Activated CD8-positive, alpha-beta memory T cell treated with anti-CD3 and anti-CD28 coated beads for 4 hours (primary cell): ENCODE measurements around the gene TMEM97.
"Not testable (repeated sequence)": the region's sequence is repeated elsewhere in the genome, so short reads cannot be mapped to it uniquely, and the experiment has no call there.

Source experiments
- DNase-seq, 2 donors: peaks; one replicate each; pipeline ENCODE4 v3.0.0-alpha.2; 2020; ENCODE audit warnings: low read depth in 2 of 2

The TMEM97 gene

DNA sequence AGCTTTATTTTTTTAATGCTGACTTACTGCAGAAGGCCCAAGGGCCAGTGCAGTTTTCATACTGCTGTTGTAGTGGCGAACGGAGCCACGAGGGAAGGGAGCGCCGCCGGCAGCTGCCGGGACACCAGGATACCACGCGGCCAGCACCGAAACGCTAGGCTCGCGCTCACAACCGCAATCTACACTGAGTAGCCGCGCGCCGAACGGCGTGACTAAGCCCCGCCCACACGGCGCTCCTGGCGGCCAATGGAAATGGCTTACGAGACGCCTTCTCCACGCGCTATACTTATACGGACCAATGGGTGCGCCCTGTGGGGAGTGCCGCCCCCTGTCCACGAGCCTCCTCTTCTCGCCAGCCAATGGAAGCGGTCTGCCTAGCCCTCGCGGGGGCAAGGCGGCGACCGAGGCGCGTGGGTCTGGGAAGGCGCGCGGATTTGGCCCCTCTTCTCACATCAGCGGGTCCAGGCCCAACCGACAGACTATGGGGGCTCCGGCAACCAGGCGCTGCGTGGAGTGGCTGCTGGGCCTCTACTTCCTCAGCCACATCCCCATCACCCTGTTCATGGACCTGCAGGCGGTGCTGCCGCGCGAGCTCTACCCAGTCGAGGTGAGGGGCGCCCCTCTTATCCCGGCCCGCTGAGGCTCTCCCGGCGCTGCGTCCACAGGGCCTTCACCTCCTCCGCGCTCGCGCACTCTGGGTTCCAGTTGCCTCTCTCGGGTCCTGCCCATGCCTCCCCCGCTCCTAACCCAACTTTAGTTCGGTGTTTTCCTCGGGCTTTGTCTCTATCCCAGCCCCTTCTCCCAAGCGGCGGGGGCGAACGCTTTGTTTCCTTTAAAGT, at the start of gene TMEM97:
TSS of gene TMEM97 (plus strand) at position 442 of the 839 bp plus-strand sequence. CDS start at position 482, 40 bp downstream.
- DNase-seq = peak; percentile 86 to 92

DNA sequence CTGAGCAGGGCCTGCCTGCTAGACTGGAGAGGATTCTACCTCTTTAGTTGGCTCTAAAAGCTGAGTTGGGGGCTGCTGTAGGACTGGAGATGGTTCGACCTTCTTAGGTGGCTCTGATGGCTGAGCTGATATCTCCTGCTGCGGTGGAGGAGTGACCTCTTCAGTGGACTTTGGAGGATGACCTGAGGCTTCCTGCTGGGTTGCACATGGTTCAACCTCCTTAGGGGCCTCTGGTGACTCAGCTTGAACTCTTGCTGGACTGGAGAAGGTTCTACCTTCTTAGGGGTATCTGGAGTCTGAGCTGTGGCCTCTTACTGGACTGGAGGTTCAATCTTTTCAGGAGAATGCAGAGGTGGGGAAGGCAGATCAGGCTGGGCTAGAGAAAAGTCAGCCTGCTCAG, 48.9 kb upstream of the TMEM97 start:
- no peak for DNase-seq

DNA sequence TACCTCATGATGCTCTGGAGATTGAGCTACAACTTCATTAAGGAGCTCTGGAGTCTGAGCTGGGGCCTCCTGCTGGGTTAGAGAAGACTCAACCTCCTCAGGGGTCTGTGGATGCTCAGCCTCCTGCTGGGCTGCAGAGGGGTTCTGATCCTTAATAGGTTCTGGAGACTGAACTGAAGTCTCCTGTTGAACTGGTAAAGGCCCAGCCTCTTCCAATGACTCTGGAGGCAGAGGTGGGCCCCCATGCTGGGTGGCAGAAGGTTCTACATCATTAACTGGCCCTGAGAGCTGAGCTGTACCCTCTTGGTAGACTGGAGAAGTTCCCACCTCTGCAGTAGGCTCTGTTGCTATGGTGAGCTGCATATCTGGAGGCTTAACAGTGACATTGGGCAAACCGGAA, 48.1 kb upstream of the TMEM97 start:
- DNase-seq = no peak

DNA sequence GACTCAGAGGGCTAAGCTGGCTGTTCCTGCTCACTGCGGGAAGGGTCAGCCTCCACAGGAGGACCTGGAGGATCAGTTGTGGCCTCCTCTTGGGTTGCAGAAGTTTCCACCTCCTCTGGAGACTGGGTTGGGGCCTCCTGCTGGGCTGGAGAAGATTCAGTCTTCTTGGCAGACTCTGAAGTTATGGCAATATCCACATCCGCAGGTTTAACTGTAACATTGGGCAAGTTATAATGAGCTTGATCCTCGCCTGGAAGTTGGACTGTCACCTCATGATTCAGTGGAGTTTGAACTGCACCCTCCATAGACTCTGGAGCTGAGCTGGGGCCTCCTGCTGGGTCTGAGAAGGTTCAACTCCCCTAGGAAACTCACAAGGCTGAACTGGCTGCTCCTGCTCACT, 47.6 kb upstream of the TMEM97 start:
- DNase-seq = no peak

DNA sequence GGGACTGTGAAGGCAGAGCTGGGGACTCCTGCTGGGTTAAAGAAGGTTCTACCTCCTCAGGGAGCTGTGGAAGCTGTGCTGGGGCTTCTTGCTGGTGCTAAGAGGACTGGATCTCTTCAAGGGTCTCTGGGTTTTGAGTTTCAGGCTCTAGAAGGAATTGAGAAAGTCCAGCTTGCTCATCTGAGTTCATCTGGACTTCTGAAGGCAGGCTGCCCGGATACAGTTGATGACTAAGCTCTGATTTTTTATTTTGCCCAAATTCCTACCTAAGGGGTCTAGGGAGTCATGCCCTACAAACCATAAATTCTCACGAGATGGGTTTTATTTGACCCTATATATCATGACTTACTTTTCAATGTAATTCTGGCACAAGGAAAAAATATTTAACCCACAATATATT, 46.8 kb upstream of the TMEM97 start:
- DNase-seq = no peak

DNA sequence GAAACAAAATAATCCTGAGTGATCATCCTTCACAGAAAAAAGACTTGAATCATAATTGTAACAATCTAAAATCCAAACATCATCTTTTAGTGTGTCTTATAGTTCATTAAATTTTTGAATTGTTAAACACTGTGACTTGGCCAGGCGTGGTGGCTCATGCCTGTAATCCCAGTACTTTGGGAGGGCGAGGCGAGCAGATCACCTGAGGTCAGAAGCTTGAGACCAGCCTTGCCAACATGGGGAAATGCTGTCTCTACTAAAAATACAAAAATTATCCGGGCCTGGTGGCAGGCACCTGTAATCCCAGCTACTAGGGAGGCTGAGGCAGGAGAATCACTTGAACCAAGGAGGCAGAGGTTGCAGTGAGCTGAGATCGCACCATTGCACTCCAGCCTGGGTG, 45.7 kb upstream of the TMEM97 start:
- not testable (repeated sequence) for DNase-seq

DNA sequence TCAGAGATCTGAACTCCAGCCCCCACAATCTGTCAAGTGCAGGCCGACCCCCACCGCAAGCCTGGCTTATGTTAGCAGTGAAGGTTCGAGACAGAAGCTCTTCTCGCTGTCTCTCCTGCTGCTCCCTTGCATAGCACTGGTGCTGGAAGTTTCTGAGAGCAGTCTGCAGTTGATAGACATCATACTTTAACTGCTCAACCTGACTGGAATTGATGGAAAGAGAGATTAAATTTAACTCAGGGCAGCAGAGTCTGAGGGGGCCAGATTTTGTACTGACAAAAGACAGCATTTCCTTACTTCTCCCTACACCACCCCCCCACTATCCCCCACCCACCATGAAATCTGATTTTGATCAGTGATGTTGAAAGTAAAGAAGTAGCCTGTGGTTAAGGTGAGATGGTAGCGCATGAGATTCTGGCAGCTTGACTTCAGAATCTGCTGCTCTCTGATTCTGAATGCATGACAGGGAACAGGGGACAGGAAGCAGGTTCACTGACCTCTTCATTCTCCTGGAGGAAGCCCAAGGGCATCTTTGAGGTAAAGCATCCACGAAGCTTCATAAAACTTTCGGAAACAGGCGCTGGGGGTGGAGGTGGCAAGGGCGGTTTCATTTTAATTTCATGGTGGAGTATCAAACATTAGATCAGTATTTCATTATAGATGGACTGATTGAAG, 44.3 kb upstream of the TMEM97 start:
- DNase-seq = no peak

DNA sequence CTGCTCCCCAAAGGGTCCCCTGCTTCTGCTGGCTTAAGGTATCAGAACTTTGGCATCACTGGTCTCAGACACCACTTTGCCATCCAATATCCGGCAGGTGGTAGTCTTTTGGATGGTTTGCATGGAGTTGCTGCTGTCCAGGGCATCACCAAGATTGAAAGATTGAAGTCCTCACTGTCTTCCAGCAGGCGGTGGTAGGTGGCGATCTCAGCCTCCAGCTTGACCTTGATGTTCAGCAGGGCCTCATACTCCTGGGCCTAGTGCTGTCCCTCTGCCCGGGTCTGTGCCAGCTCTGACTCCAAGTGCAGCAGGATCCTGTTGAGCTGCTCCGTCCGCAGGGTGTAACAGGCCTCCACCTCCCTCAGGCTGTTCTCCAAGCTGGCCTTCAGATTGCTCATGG, 43.0 kb upstream of the TMEM97 start:
- no peak for DNase-seq

DNA sequence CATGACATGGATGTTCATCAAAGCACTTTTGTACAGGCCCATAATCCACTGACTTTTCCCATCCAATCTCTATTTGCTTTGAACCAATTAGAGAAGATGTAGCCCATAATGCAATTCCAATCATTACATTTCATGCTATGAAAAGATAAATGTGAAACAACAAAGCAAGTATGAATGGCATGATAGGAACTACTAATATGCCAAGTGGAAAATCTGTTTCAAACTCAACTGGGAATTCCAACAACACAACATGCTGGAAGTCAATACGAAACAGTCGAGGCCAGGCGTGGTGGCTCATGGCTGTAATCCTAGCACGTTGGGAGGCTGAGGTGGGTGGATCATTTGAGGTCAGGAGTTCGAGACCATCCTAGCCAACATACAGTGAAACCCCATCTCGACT, 39.6 kb upstream of the TMEM97 start:
- no peak for DNase-seq

DNA sequence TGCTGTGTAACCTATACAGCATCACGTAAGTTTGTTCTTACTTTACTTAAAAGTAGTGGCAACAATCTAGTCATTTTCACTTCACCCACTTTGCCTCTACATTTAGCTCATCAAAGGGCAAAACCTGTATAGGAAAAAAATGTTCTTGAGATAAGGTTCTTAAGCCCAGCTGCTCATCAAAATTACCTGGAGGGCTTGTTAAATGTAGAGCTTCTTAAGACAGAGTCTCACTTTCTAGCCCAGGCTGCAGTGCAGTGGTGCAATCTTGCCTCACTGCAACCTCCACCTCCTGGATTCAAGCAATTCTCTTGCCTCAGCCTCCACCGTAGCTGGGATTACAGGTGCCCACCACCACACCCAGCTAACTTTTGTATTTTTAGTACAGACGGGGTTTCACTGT, 38.2 kb upstream of the TMEM97 start:
- no peak for DNase-seq

DNA sequence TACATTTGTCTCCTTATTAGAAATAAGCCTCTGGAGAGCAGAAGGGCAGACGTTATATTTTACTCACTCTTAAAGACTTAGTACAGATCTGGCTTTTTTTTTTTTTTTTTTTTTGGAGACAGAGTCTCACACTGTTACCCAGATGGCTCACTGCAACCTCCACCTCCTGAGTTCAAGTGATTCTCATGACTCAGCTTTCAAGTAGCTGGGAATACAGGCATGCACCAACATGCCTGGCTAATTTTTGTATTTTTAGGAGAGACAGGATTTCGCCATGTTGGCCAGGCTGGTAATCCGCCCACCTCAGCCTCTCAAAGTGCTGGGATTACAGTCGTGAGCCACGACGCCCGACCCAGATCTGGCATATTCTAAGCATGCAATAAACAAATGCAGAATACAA, 36.4 kb upstream of the TMEM97 start:
- no peak for DNase-seq

DNA sequence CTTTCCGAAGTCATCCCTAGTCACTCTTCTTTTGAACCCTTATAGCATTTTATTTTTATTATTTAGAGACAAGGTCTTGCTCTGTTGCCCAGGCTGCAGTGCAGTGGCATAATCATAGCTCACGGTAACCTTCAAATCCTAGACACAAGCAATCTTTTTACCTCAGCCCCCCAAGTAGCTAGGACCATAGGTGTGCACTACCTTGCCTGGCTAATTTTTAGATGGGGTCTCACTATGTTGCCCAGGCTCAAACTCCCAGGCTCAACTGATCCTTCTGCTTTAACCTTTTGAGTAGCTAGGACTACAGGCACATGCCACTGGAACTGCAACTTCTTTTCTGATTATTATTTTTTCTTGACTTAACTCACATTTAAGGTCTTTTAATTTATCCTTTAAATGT, 33.0 kb upstream of the TMEM97 start:
- no peak for DNase-seq

DNA sequence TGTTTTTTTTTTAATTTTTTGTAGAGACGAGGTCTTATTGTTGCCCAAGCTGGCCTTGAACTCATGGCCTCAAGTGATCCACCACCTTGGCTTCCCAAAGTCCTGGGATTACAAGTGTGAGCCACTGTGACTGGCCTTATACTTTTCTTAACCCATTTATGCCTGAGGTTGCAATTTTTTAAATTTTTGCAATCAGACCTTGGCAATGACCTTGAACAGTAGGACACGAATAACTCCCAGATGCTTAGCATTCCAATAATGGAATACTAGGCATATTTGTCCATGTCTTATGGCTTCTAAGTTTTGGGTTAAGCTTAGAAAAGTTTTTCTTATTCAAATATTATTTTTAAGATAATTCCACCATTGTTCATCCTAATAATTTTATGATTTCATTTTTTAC, 28.3 kb upstream of the TMEM97 start:
- DNase-seq = no peak

DNA sequence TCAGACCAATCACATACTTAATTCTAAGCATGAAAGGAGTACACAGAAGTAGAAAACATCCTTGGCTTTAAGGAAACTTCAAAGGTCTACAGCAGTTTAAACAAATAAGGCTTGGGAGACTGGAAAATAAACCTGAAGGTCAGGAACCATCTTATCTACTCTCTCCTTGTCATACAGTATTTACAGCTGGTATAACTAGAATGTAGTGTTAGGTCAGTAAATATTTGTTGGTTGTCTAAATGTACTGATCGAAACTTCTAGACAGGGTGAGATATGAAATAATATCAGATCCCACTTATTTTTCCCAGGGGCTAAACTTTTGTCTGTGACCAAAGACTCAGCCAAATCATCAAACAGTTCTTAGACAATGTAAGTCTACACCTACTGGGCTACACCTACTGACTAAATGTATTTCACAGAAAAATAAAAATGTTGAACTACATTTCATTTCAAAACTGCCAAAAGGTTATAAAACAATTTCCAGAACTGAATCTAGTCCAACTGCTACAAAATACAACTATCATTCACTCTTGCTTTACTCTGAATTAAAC, 27.1 kb upstream of the TMEM97 start:
- DNase-seq = no peak

DNA sequence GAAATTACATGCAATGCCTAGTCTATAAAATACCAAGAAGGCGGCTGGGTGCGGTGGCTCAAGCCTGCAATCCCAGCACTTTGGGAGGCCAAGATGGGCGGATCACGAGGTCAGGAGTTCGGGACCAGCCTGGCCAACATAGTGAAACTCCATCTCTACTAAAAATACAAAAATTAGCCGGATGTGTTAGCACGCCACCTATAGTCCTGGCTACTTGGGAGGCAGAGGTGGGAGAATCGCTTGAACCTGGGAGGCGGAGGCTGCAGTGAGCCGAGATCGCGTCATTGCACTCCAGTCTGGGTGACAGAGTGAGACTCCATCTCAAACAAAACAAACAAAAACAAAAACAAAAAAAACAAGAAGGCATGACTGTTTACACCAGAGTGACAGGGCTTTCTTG, 26.1 kb upstream of the TMEM97 start:
- not testable (repeated sequence) for DNase-seq

DNA sequence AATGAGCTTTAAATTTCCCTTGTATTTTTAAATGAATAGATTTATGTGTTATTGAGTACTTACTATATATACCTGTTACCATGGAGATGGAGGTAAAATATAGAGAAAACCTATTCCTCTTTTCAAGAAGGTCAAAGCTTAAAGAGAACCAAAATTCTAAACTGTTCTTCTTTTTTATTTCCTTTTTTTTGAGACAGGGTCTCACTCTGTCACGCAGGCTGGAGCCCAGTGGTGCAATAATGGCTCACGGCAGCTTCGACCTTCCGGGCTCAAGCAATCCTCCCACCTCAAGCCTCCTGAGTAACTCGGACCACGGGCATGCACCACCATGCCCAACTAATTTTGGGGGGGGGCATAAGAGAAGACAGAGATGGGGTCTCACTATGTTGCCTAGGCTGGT, 25.0 kb upstream of the TMEM97 start:
- DNase-seq = no peak

DNA sequence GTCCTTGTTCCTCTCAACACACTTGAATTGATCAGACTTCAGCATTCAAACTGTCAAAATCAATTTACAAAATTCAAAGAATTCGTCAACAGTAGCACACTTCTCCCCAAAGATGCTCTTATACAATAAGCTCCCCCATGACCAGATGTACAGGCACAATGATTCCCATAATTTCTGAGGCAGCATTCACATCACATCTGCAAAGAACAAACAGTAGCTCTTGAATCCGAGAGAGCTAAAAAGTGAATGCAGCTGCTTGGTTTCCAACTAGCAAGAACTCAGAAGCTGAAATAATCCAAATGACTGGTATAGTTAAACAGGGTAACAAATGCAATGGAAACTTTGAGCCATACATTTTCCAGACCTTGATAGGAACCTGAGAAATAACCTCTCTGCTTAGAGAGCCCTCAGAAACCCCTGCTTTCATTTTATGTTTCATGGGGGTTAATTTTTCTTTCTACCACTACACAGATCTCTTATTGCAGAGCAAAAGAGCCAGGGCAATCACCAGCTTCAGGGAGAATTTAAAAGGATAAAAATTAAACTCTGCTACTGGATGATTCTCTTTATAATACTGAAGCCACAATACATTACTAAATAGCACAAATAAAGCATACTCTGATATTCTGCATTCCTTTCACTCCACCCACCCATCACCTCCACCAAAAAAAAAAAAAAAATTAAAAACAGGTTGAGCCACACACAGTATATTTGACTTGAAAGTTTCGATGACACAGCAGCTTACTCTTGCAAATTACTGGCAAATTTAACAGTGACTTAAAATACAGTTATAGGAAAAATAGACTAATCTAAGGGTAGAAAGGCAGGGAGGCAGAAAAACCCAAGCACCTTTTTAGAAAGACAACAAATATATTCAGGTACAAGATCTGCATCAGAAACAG, 23.1 kb upstream of the TMEM97 start:
- DNase-seq = no peak

DNA sequence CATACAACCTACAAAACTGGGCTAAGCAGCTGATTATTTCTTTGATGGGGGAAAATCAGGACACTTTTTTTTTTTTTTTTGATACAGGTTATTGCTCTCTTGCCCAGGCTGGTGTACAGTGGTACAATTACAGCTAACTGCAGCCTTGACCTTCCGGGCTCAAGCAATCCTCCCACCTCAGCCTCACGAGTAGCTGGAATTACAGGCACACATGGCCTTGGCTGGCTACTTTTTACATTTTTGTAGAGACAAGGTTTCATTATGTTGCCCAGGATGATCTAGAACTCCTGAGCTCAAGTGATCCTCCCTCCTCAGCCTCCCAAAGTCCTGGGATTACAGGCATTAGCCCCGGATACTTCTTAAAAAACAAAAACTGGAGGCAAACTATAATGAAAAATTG, 20.6 kb upstream of the TMEM97 start:
- no peak for DNase-seq

DNA sequence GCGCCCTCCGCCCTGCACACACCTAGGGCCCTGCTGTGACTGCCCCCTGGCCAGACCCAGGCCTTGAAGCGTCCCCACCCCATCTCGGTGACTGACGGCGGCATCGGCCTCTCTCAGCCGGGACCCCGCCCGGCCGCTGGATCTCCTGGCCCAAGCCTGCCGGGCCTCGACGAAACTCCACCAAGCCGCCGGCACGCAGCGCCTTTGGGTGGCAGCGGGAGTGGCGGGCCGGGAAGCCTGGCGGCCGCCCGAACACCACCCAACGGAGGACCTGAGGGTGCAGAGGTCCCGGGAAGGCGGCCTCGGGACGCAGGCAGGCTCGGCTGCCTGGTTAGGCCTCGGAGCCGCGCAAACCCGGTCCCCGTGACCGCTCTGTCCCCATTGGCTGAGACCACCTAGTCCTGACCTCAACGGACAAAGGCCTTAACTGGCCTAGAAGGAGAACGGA, 12.0 kb upstream of the TMEM97 start:
- no peak for DNase-seq

DNA sequence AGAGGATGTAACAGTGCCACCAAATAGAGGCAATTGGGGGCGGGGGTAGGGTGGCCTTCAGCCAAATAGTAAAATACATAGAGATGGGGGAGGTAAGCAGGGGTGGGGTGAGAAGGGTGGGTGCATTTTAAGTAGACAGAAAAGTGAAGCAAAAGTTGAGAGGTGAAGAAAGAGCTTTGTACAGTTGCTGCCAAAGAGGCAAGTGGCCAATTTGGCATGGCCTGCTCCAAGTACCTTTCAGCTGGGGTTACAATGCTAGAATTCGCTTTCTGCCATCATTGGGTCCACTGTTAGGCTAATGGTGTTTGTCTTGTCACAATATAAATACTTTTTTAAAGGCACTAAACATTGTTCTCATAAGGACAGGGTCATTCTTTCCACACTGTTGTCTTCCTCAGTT, 5.2 kb upstream of the TMEM97 start:
- DNase-seq = no peak

DNA sequence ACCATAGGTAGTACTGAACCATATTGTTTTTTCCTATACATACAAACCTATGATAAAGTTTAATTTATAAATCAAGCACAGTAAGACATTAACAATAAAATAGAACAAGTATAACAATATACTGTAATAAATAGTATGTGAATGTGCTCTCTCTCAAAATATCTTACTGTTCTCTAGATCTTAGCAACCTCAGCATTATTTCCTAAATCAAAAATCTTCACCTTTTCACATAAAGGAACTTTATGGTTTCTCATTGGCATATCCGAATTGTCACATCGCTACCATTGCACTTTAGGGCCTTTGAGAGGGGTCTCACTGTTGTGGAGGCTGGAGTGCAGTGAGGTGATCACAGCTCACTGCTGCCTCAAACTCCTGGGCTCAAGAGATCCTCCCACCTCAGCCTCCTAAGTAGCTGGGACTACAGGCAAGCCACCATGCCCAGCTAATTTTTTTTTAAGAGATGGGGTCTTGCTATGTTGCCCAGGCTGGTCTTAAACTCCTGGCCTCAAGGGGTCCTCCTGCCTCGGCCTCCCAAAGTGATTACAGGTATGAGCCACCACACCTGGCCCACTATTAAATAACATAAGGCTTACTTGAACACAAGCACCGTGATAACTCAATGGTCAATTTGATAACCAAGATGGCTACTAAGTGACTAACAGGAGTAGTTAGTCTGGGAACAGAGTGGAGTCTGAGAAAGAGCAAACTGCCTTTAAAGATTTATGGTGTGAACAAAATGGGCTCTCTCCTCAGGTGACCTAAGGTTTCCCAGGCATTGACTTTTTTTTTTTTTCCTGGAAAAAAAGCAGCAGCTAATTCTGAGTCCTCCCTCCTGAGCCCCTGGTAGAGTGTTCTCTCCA, 2.9 kb upstream of the TMEM97 start:
- DNase-seq = no peak
